SK-N-SH (cell line): ENCODE measurements around the gene PLXNA4. TPM values are rescaled to one million over a fixed set of nuclear protein-coding genes. Genes with fewer than 3 reads are reported as not detected.
A peak's percentile ranks its signal among the peaks of the same experiment; 100 is the strongest.

Experiments used
- CTCF ChIA-PET: fragments of 300-600, 350-600 bp; formaldehyde crosslinking; extraction: SDS; loops from one replicate; lab custom pipeline; 2021; lab: Yijun Ruan, JAX
- POLR2A ChIA-PET: fragments of 350-600 bp; sonication (Branson Sonifier 250); formaldehyde crosslinking; extraction: SDS; loops from one replicate; lab custom pipeline; 2020; ENCODE audit warnings: antibody characterized with exemption, inconsistent platforms; lab: Yijun Ruan, JAX
- DNase-seq: peaks from one replicate; pipeline ENCODE4 v3.0.0; 2012
- H2AFZ ChIP-seq: fragments of 200-600 bp; sonication (generic); 2 replicates; pipeline ENCODE4 v1.8.1; 2016; ENCODE audit warnings: antibody characterized with exemption, mild to moderate bottlenecking, low read depth
- H3F3A ChIP-seq: fragments of 200-600 bp; sonication (generic); replicated peaks from 2 replicates; pipeline ENCODE3; 2016; ENCODE audit warnings: antibody characterized with exemption, mild to moderate bottlenecking; ENCODE audit not compliant: insufficient read depth
- H3K27ac ChIP-seq, 2 experiments: fragments of 200-500 bp in 1 of 2; fragments of 200-600 bp in 1 of 2; sonication (Bioruptor generic) in 1 of 2; sonication (generic), shearing (Covaris generic) in 1 of 2; 2 replicates each; pipeline versions ENCODE4 v1.5.1 to v1.6.1; 2014 to 2016; ENCODE audit warnings: low read depth in 2 of 2, inconsistent platforms in 1 of 2, low read length in 1 of 2, mild to moderate bottlenecking in 1 of 2, mixed read lengths in 1 of 2
- H3K27me3 ChIP-seq: fragments of 200-600 bp; sonication (generic), shearing (Covaris generic); 2 replicates; pipeline ENCODE4 v1.6.1; 2016; ENCODE audit warnings: mixed run types; ENCODE audit not compliant: insufficient read depth
- H3K36me3 ChIP-seq, 2 experiments: fragments of 200-500 bp in 1 of 2; fragments of 200-600 bp in 1 of 2; sonication (Bioruptor generic) in 1 of 2; sonication (generic) in 1 of 2; replicated peaks in 1 of 2; 2 replicates each; pipeline versions ENCODE3 to v1.5.1; 2014 to 2016; ENCODE audit warnings: low read length in 1 of 2, mild to moderate bottlenecking in 1 of 2; ENCODE audit not compliant: insufficient read depth in 2 of 2, control insufficient read depth in 1 of 2
- H3K4me1 ChIP-seq, 2 experiments: fragments of 200-500 bp in 1 of 2; fragments of 200-600 bp in 1 of 2; sonication (Bioruptor generic) in 1 of 2; sonication (generic), shearing (Covaris generic) in 1 of 2; 2 replicates each; pipeline versions ENCODE4 v1.5.1 to v1.6.1; 2014 to 2016; ENCODE audit warnings: low read depth in 1 of 2, low read length in 1 of 2, mixed run types in 1 of 2; ENCODE audit not compliant: insufficient read depth in 2 of 2, control insufficient read depth in 1 of 2
- H3K4me2 ChIP-seq: fragments of 200-600 bp; sonication (generic), shearing (Covaris generic); 2 replicates; pipeline ENCODE4 v1.6.1; 2017; ENCODE audit warnings: mixed run types
- H3K4me3 ChIP-seq, 2 experiments: fragments of 200-500 bp in 1 of 2; fragments of 200-600 bp in 1 of 2; sonication (Bioruptor generic) in 1 of 2; sonication (generic), shearing (Covaris generic) in 1 of 2; 2 replicates each; pipeline versions ENCODE4 v1.5.1 to v1.8.1; 2014 to 2016; ENCODE audit warnings: low read depth in 2 of 2, inconsistent platforms in 1 of 2, low read length in 1 of 2, mild to moderate bottlenecking in 1 of 2, mixed read lengths in 1 of 2, moderate library complexity in 1 of 2
- H3K79me2 ChIP-seq: fragments of 200-600 bp; sonication (generic); 2 replicates; pipeline ENCODE4 v1.8.1; 2017; ENCODE audit warnings: mild to moderate bottlenecking; ENCODE audit not compliant: insufficient read depth
- H3K9ac ChIP-seq: fragments of 200-600 bp; sonication (generic); 2 replicates; pipeline ENCODE4 v1.6.1; 2017; ENCODE audit warnings: mixed run types
- H3K9me2 ChIP-seq: fragments of 200-600 bp; sonication (generic); 2 replicates; pipeline ENCODE4 v1.6.1; 2017; ENCODE audit warnings: mixed run types
- H3K9me3 ChIP-seq: fragments of 200-600 bp; sonication (generic); 2 replicates; pipeline ENCODE4 v1.6.1; 2017; ENCODE audit warnings: mixed run types, mild to moderate bottlenecking, moderate library complexity
- H4K20me1 ChIP-seq: fragments of 200-600 bp; sonication (generic); 2 replicates; pipeline ENCODE4 v1.6.1; 2017; ENCODE audit warnings: mild to moderate bottlenecking, mixed run types; ENCODE audit not compliant: insufficient read depth
- CHD2 ChIP-seq: fragments of 150-350 bp; IDR thresholded peaks from 2 replicates; pipeline ENCODE4 v1.6.1; 2018; ENCODE audit warnings: low read length; ENCODE audit not compliant: partially characterized antibody
- ELF1 ChIP-seq: IDR thresholded peaks from 2 replicates; pipeline ENCODE4 v1.4.0; 2012
- GABPA ChIP-seq: IDR thresholded peaks from 2 replicates; pipeline ENCODE4 v1.4.0; 2012; ENCODE audit warnings: low read depth, mild to moderate bottlenecking
- NFIC ChIP-seq: IDR thresholded peaks from 2 replicates; pipeline ENCODE4 v1.4.0; 2012; ENCODE audit warnings: borderline replicate concordance
- NRF1 ChIP-seq: IDR thresholded peaks from 2 replicates; pipeline ENCODE4 v1.6.1; 2012; ENCODE audit warnings: low read depth, mild to moderate bottlenecking, low read length
- POLR2AphosphoS5 ChIP-seq: IDR thresholded peaks from 2 replicates; pipeline ENCODE4 v1.6.1; 2012; ENCODE audit warnings: low read depth, low read length
- RAD21 ChIP-seq: IDR thresholded peaks from 2 replicates; pipeline ENCODE4 v1.6.1; 2012; ENCODE audit warnings: mild to moderate bottlenecking, low read length
- RCOR1 ChIP-seq: fragments of 150-350 bp; IDR thresholded peaks from 2 replicates; pipeline ENCODE4 v1.6.1; 2017; ENCODE audit warnings: antibody characterized with exemption, low read length
- REST ChIP-seq: IDR thresholded peaks from 2 replicates; pipeline ENCODE4 v1.6.1; 2012; ENCODE audit warnings: mild to moderate bottlenecking, low read depth, low read length, moderate library complexity
- RFX5 ChIP-seq: IDR thresholded peaks from 2 replicates; pipeline ENCODE4 v1.6.1; 2012; ENCODE audit warnings: mild to moderate bottlenecking, improper control_type of control experiment, low read length
- RXRA ChIP-seq: IDR thresholded peaks from 2 replicates; pipeline ENCODE4 v1.4.0; 2012; ENCODE audit warnings: low read depth, mild to moderate bottlenecking, borderline replicate concordance
- TAF1 ChIP-seq: IDR thresholded peaks from 2 replicates; pipeline ENCODE4 v1.6.1; 2012; ENCODE audit warnings: low read depth, mild to moderate bottlenecking, low read length, moderate library complexity, borderline replicate concordance
- WGBS: methylation state at CpG from one replicate; pipeline ENCODE4 v1.1.6; 2017; ENCODE audit warnings: low lambda C conversion rate; 5-methylcytosine and 5-hydroxymethylcytosine counted together
- polyA plus RNA-seq, 3 experiments: library from polyadenylated mRNA; depleted of rRNA; stranded (reverse); fragments of >200 nt; gene quantifications; 2 replicates each; pipeline ENCODE4 v1.2.3, GENCODE V29; 2012
- TF ChIP-seq, protein P1 (sequence below): IDR thresholded peaks from 2 replicates; pipeline ENCODE4 v1.4.0; 2012; ENCODE audit warnings: low read depth, borderline replicate concordance

The PLXNA4 gene
- polyA plus RNA-seq, 1 of the 3 experiments (the other 2 are of a cell fraction) = 2.4 TPM

GRCh38 chr7:132080467-132080866 is 495.8 kb downstream of the PLXNA4 start:
- Histone ChIP-seq H3K4me3 (no peak overlapping the region), H3K27me3 (no peaks in the 10 kb centered on the region), H3K4me2 (no peak overlapping the region), H3K9ac (no peak overlapping the region), H3K79me2 (no peaks in the 10 kb centered on the region), H4K20me1 (no peaks in the 10 kb centered on the region), H3K4me1 (peaks cover 11 to 13% of the 10 kb centered on the region in 2 experiments; a peak in 2 of 4 replicates), H3K9me3 (no peaks in the 10 kb centered on the region), H3K27ac (no peak overlapping the region), H2AFZ (no peak overlapping the region), H3F3A (no peaks in the 10 kb centered on the region), H3K9me2 (no peaks in the 10 kb centered on the region), H3K36me3 (peaks cover 0 to 15% of the 10 kb centered on the region in 2 experiments)
- no peak for TF ChIP-seq RCOR1
- no peak for TF ChIP-seq ELF1
- TF ChIP-seq, protein P1, sequence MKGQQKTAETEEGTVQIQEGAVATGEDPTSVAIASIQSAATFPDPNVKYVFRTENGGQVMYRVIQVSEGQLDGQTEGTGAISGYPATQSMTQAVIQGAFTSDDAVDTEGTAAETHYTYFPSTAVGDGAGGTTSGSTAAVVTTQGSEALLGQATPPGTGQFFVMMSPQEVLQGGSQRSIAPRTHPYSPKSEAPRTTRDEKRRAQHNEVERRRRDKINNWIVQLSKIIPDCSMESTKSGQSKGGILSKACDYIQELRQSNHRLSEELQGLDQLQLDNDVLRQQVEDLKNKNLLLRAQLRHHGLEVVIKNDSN = no peak
- no peak for TF ChIP-seq CHD2
- no peak for TF ChIP-seq RXRA
- TF ChIP-seq POLR2AphosphoS5 = no peak
- TF ChIP-seq REST = no peak
- TF ChIP-seq RFX5 = no peak
- no peak for TF ChIP-seq NRF1
- no peak for TF ChIP-seq GABPA
- no peak for TF ChIP-seq TAF1
- TF ChIP-seq NFIC = no peak
- DNase-seq = no peak
- 100% methylated on average over 1 of the region's 1 CpG for WGBS
- CTCF ChIA-PET = interaction anchor here (1.3 kb wide), 1 partner anchor 13 kb away, joined by 4 read pairs; no protein-coding TSS in a partner anchor
- POLR2A ChIA-PET = no interaction called here

DNA sequence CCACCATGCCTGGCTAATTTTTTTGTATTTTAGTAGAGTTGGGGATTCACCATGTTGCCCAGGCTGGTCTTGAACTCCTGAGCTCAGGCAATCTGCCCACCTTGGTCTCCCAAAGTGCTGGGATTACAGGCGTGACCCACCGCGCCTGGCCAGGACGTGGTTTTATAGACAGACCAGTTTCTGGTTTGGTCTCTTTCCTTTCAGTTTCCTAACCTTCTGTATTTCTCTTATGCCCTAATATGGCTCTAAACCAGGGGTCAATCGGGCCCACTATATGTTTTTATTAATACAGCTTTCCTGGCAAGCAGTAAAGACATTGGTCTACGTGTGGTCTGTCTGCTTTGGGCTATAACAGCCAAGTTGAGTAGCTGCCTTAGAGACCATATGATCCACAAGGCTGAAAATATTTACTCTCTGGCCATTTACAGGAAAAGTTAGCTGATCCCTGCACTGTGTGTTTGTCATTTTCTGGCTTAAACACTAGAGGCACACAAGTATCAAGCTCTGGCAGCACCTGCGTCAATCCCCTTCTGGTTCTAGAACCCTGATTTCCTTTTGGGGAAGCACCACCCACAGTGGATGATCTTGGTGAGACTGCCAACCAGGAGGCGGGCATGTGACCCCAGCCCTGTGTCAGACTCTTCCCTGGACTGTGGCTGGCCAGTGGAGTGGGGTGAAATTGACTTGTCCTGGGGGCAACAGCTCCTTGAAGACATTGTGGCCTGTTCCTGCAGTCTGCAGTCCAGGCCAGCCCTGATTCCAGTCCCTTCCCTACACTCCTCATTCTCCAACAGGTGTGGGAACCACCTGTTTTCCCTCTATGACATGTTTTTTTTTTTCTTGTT is 497.2 kb downstream of the PLXNA4 start:
- 0 out of 2 replicates have a peak, but pooled peaks have one; percentile 8 for TF ChIP-seq RAD21
- TF ChIP-seq CHD2 = no peak
- H3K9ac ChIP-seq = no peak overlapping the region
- H3K79me2 ChIP-seq = 0 out of 2 replicates have a peak, but pooled peaks cover 3% of the 10 kb centered on the region
- H3K4me3 ChIP-seq = no peak overlapping the region
- H3K9me2 ChIP-seq = no peaks in the 10 kb centered on the region
- peaks cover 11 to 13% of the 10 kb centered on the region in 2 experiments; a peak in 2 of 4 replicates for H3K4me1 ChIP-seq
- 91% methylated on average over 8 of the region's 8 CpGs for WGBS
- no peaks in the 10 kb centered on the region for H3K27me3 ChIP-seq
- no peak overlapping the region for H2AFZ ChIP-seq
- H3K36me3 ChIP-seq = peaks cover 0 to 11% of the 10 kb centered on the region in 2 experiments
- no peaks in the 10 kb centered on the region for H3K9me3 ChIP-seq
- DNase-seq = no peak
- H3F3A ChIP-seq = no peaks in the 10 kb centered on the region
- no peak overlapping the region for H3K4me2 ChIP-seq
- H4K20me1 ChIP-seq = no peaks in the 10 kb centered on the region
- ChIA-PET CTCF (interaction anchor here (0.9 to 2.8 kb wide), 5 partner anchors 14 to 133 kb away, joined by 3 to 7 read pairs (median 3); no protein-coding TSS in a partner anchor), POLR2A (no interaction called here)
- H3K27ac ChIP-seq = no peak overlapping the region
